ENCODE results near the gene ZNF282. TPM values are rescaled to one million over a fixed set of nuclear protein-coding genes. Genes with fewer than 3 reads are reported as not detected.
A peak's percentile ranks its signal among the peaks of the same experiment; 100 is the strongest.

Gene ZNF282
- total and polyA plus RNA-seq, 9 of the 15 experiments (the other 6 are each of a cell fraction or from before 2014, with no cell fraction given), result 0.76 to 58.6 (median 17.4) TPM

- no peak for TF ChIP-seq ZFP1 (CRISPR knock-in tag; IDR thresholded peaks at IDR 0.05)
- peak; percentile 74; the same call in 1 of the 2 replicates for TF ChIP-seq PHF8 (IDR thresholded peaks at IDR 0.05; ENCODE audit: borderline replicate concordance, low read length)
- TF ChIP-seq MAFK (IDR thresholded peaks at IDR 0.05; ENCODE audit: low read length), result no peak
- peak; percentile 87 for TF ChIP-seq ZBTB2 (IDR thresholded peaks at IDR 0.05)
- TF ChIP-seq CBX5 (IDR thresholded peaks at IDR 0.05; ENCODE audit: borderline replicate concordance, low read depth), result peak; percentile 20; the same call in 1 of the 2 replicates
- TF ChIP-seq ATF2 (CRISPR knock-in tag; IDR thresholded peaks at IDR 0.05), result peak; percentile 77
- TF ChIP-seq XRCC4 (IDR thresholded peaks at IDR 0.05; ENCODE audit: extremely low read depth, insufficient read depth, insufficient read length), result no peak
- peak; percentile 71 for TF ChIP-seq ELF1 (tag; IDR thresholded peaks at IDR 0.05)
- 0 out of 2 replicates have a peak, but pooled peaks have one; percentile 58 for TF ChIP-seq CHD2 (IDR thresholded peaks at IDR 0.05; ENCODE audit: low read depth, low read length)
- no peak for TF ChIP-seq NFXL1 (CRISPR knock-in tag; IDR thresholded peaks at IDR 0.05)
- peak; percentile 16; the same call in 1 of the 2 replicates for TF ChIP-seq E2F1 (CRISPR knock-in tag; IDR thresholded peaks at IDR 0.05)
- TF ChIP-seq ZNF277 (CRISPR knock-in tag; IDR thresholded peaks at IDR 0.05; ENCODE audit: borderline replicate concordance), result no peak
- TF ChIP-seq SIX5 (IDR thresholded peaks at IDR 0.05; ENCODE audit: borderline replicate concordance in 1 of 2, insufficient read depth in 1 of 2, low read depth in 1 of 2, low read length in 2 of 2), result no peak; a peak in 1 of 4 replicates
- no peak for TF ChIP-seq NR2C1 (IDR thresholded peaks at IDR 0.05)
- TF ChIP-seq NR2C1 (tag; IDR thresholded peaks at IDR 0.05), result no peak
- no peak for TF ChIP-seq NCOA1 (IDR thresholded peaks at IDR 0.05; ENCODE audit: low read depth)
- 0 out of 2 replicates have a peak, but pooled peaks have one; percentile 65 for TF ChIP-seq LCOR (CRISPR knock-in tag; IDR thresholded peaks at IDR 0.05)
- no peak; the same call in 1 of the 2 replicates for TF ChIP-seq GATAD2A (IDR thresholded peaks at IDR 0.05)
- TF ChIP-seq TCF7 (IDR thresholded peaks at IDR 0.05; ENCODE audit: borderline replicate concordance), result peak; percentile 57; the same call in 1 of the 2 replicates
- TF ChIP-seq ARID3A (IDR thresholded peaks at IDR 0.05; ENCODE audit: borderline replicate concordance, low read depth, low read length), result no peak
- no peak for TF ChIP-seq PHB (CRISPR knock-in tag; IDR thresholded peaks at IDR 0.05)
- TF ChIP-seq SETDB1 (IDR thresholded peaks at IDR 0.05; ENCODE audit: low read length), result no peak
These were observed 48.1 kb upstream of the ZNF282 start, which contains the start of gene ZNF398 (continued) for GRCh38 chr7:149147072-149147751.
